DOHH2 (cell line): ENCODE results near the gene KCNK1.

Experiments
- CTCF ChIP-seq: fragments of 200-600 bp; sonication (generic); IDR thresholded peaks from one replicate; pipeline ENCODE4 v1.5.1; 2014; ENCODE audit warnings: antibody characterized with exemption, mild to moderate bottlenecking, low read depth, low read length; ENCODE audit not compliant: poor library complexity, severe bottlenecking
- EZH2phosphoT487 ChIP-seq: fragments of 200-600 bp; sonication (generic); IDR thresholded peaks from 2 replicates; pipeline ENCODE4 v1.6.1; 2017; ENCODE audit warnings: borderline replicate concordance, mild to moderate bottlenecking, antibody characterized with exemption, low read length, moderate library complexity, mixed read lengths

DNA sequence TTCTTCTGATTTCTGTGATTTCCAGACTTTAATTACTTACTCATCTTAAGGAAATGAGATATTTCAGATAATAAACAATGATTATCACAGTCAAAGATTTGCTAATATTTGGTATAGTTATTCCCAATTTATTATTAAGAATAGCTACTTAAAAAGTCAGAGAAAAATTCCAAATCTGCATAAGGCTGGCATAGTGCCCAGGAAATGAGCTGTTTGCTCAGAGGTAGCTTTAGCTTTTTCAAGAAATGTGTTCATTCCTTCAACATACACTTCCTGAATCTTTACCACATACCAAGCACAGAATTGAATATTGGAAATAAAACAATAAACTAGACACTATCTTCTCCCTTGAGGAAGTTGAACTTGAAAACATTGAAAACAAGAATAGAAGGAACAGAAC, 44.3 kb upstream of the KCNK1 start:
- no peak for TF ChIP-seq CTCF
- TF ChIP-seq EZH2phosphoT487 = no peak
